NCI-H187 treated with DMSO at 0.1 percent for 48 hours (cell line): ENCODE data around the gene FGF1.

Experiments
- DNase-seq: peaks from one replicate; lab custom pipeline; 2025; lab: John Stamatoyannopoulos, UW

The FGF1 gene

GRCh38 chr5:142685418-142686209 lies at the start of gene FGF1:
FGF1 (minus strand) TSS chr5:142686090; CDS start chr5:142614127, 71,963 bp downstream.
- DNase-seq: peak; percentile 56

GRCh38 chr5:142727735-142728047 lies 41.8 kb upstream of the FGF1 start:
- no peak for DNase-seq

- DNase-seq: no peak
Measured at GRCh38 chr5:142726188-142726731, 40.4 kb upstream of the FGF1 start.

GRCh38 chr5:142725231-142726187 lies 39.6 kb upstream of the FGF1 start:
- DNase-seq: no peak

GRCh38 chr5:142724821-142725220 lies 38.9 kb upstream of the FGF1 start:
- no peak for DNase-seq

GRCh38 chr5:142722896-142723295 lies 37.0 kb upstream of the FGF1 start:
- no peak for DNase-seq

GRCh38 chr5:142722146-142722545 lies 36.3 kb upstream of the FGF1 start:
- DNase-seq: no peak

- peak; percentile 30 for DNase-seq
Measured at GRCh38 chr5:142720641-142721271, 34.9 kb upstream of the FGF1 start.

GRCh38 chr5:142719836-142720370 lies 34.0 kb upstream of the FGF1 start:
- DNase-seq: no peak

GRCh38 chr5:142717582-142718215 lies 31.8 kb upstream of the FGF1 start:
- no peak for DNase-seq

- DNase-seq: no peak
Measured at GRCh38 chr5:142716963-142717362, 31.1 kb upstream of the FGF1 start.

- no peak for DNase-seq
Measured at GRCh38 chr5:142715291-142715690, 29.4 kb upstream of the FGF1 start.

GRCh38 chr5:142713121-142713706 lies 27.3 kb upstream of the FGF1 start:
- no peak for DNase-seq

- DNase-seq: no peak
Measured at GRCh38 chr5:142703153-142703552, 17.3 kb upstream of the FGF1 start.

- DNase-seq: no peak
Measured at GRCh38 chr5:142701673-142702311, 15.9 kb upstream of the FGF1 start.

- DNase-seq: no peak
Measured at GRCh38 chr5:142700566-142700965, 14.7 kb upstream of the FGF1 start.

- no peak for DNase-seq
Measured at GRCh38 chr5:142699184-142699720, 13.4 kb upstream of the FGF1 start.

GRCh38 chr5:142698447-142699183 lies 12.7 kb upstream of the FGF1 start:
- DNase-seq: no peak

- no peak for DNase-seq
Measured at GRCh38 chr5:142697356-142698255, 11.7 kb upstream of the FGF1 start.
